ENCODE results near the gene IGBP1.
A peak's percentile ranks its signal among the peaks of the same experiment; 100 is the strongest.

Gene IGBP1

GRCh38 chrX:70141373-70141772, 8.1 kb downstream of the IGBP1 start:
- H3K4me3 ChIP-seq (ENCODE audit: severe bottlenecking) = no peak overlapping the region
- H3K9me3 ChIP-seq (ENCODE audit: severe bottlenecking) = no peaks in the 10 kb centered on the region
- H3K36me3 ChIP-seq (ENCODE audit: low read depth) = peaks cover 9% of the 10 kb centered on the region; the same call in 1 of the 2 replicates
- no peak overlapping the region for H3K27ac ChIP-seq (ENCODE audit: poor library complexity, severe bottlenecking)
- H3K27me3 ChIP-seq (ENCODE audit: insufficient read depth, poor library complexity, severe bottlenecking) = no peaks in the 10 kb centered on the region
- TF ChIP-seq, protein P1, sequence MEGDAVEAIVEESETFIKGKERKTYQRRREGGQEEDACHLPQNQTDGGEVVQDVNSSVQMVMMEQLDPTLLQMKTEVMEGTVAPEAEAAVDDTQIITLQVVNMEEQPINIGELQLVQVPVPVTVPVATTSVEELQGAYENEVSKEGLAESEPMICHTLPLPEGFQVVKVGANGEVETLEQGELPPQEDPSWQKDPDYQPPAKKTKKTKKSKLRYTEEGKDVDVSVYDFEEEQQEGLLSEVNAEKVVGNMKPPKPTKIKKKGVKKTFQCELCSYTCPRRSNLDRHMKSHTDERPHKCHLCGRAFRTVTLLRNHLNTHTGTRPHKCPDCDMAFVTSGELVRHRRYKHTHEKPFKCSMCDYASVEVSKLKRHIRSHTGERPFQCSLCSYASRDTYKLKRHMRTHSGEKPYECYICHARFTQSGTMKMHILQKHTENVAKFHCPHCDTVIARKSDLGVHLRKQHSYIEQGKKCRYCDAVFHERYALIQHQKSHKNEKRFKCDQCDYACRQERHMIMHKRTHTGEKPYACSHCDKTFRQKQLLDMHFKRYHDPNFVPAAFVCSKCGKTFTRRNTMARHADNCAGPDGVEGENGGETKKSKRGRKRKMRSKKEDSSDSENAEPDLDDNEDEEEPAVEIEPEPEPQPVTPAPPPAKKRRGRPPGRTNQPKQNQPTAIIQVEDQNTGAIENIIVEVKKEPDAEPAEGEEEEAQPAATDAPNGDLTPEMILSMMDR (IDR thresholded peaks at IDR 0.05; ENCODE audit: poor library complexity, severe bottlenecking) = no peak
- no peaks in the 10 kb centered on the region for H3K4me1 ChIP-seq (ENCODE audit: insufficient read depth, poor library complexity, severe bottlenecking)
- no peak for ATAC-seq (ENCODE audit: low read depth)
- DNase-seq (ENCODE audit: low spot score) = no peak

DNA sequence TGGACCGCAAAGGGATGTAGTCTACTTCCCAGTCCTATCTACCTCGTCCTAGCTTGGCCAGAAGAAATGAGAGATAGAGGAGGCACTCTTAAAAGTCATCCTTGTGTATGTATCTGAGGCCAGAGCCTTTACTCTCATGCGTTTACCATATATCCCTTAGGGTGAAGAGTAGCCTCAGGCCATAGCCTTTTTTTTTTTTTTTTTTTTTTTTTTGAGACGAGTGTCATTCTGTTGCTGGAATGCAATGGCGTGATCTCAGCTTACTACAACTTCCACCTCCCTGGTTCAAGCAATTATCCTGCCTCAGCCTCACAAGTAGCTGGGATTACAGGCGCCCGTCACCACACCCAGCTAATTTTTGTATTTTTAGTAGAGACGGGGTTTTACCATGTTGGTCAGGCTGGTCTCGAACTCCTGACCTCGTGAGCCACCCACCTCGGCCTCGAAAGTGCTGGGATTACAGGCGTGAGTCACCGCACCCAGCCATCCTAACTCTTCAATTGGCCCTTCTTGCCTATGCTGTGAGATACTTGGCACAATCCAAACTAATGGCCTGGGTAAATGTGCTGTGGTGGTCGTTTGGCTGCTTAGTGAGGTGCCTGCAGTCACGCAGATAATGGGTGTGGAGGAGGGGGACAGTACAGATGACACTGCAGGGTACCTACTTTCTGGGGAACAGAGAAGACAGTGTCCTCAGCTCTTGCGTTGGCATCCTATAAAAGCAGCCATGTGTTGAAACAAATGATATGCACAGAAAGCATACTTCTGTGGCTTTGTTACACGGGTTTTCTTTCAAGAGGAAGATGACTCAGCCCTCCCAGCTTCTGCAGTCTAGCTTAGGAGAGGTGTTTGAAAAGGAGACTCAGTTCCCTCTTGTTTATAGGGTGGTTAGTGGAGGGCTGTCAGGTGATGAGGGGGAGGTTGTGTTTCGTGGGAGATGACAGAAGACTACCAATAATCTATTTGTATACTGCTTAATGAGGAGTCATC, 33.6 kb downstream of the IGBP1 start:
- H3K9me3 ChIP-seq (ENCODE audit: severe bottlenecking) = no peaks in the 10 kb centered on the region
- peak overlapping the region; percentile 66 for H3K27ac ChIP-seq (ENCODE audit: poor library complexity, severe bottlenecking)
- TF ChIP-seq, protein P1 (IDR thresholded peaks at IDR 0.05; ENCODE audit: poor library complexity, severe bottlenecking) = no peak

GRCh38 chrX:70168238-70169188, 35.3 kb downstream of the IGBP1 start:
- no peaks in the 10 kb centered on the region for H3K9me3 ChIP-seq (ENCODE audit: severe bottlenecking)
- peaks cover 6% of the 10 kb centered on the region; the same call in 1 of the 2 replicates for H3K36me3 ChIP-seq (ENCODE audit: low read depth)
- TF ChIP-seq, protein P1 (IDR thresholded peaks at IDR 0.05; ENCODE audit: poor library complexity, severe bottlenecking) = no peak
- peaks cover 20% of the 10 kb centered on the region for H3K4me1 ChIP-seq (ENCODE audit: insufficient read depth, poor library complexity, severe bottlenecking)
- no peaks in the 10 kb centered on the region for H3K27me3 ChIP-seq (ENCODE audit: insufficient read depth, poor library complexity, severe bottlenecking)
- peak; percentile 76 for ATAC-seq (ENCODE audit: low read depth)
- H3K4me3 ChIP-seq (ENCODE audit: severe bottlenecking) = no peak overlapping the region
- H3K27ac ChIP-seq (ENCODE audit: poor library complexity, severe bottlenecking) = peak overlapping the region; percentile 66
- no peak for DNase-seq (ENCODE audit: low spot score)

More for the DNA sequence above, 33.6 kb downstream of the IGBP1 start:
- ATAC-seq (ENCODE audit: low read depth) (peak; percentile 83), DNase-seq (ENCODE audit: low spot score) (no peak)
- Histone ChIP-seq H3K36me3 (ENCODE audit: low read depth) (peaks cover 6% of the 10 kb centered on the region; the same call in 1 of the 2 replicates), H3K27me3 (ENCODE audit: insufficient read depth, poor library complexity, severe bottlenecking) (no peaks in the 10 kb centered on the region), H3K4me3 (ENCODE audit: severe bottlenecking) (no peak overlapping the region), H3K4me1 (ENCODE audit: insufficient read depth, poor library complexity, severe bottlenecking) (peaks cover 20% of the 10 kb centered on the region)

DNA sequence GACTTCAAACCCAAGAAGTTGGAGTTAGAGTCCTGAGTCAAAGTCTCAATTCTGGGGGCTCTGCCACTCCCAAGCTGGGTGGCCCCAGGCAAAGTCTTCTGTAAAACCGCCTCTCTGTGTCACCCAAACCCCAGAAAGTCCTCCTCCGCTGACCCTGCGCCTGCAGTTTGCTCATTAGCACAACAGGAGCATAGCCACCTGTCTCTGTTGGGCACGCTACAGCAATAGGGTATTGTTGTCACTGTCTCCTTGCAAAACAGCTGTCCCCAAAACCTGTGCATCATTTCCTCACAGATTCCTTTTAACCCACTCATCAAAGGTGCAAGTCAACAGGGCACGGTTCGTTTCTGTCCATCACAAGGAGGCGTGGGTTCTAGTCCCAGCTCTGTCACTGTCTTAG, 36.0 kb downstream of the IGBP1 start:
- TF ChIP-seq, protein P1 (IDR thresholded peaks at IDR 0.05; ENCODE audit: poor library complexity, severe bottlenecking) = no peak
- no peak for ATAC-seq (ENCODE audit: low read depth)
- Histone ChIP-seq H3K9me3 (ENCODE audit: severe bottlenecking) (no peaks in the 10 kb centered on the region), H3K4me3 (ENCODE audit: severe bottlenecking) (no peak overlapping the region), H3K27me3 (ENCODE audit: insufficient read depth, poor library complexity, severe bottlenecking) (no peaks in the 10 kb centered on the region), H3K27ac (ENCODE audit: poor library complexity, severe bottlenecking) (peak overlapping the region; percentile 66), H3K36me3 (ENCODE audit: low read depth) (peaks cover 6% of the 10 kb centered on the region; the same call in 1 of the 2 replicates), H3K4me1 (ENCODE audit: insufficient read depth, poor library complexity, severe bottlenecking) (peaks cover 20% of the 10 kb centered on the region)
- DNase-seq (ENCODE audit: low spot score) = no peak
